Neural cell (in vitro differentiated cells): ENCODE results near the gene NGDN. TPM values are rescaled to one million over a fixed set of nuclear protein-coding genes. Genes with fewer than 3 reads are reported as not detected.

Experiments
- H2AFZ ChIP-seq: fragments of 200-600, 300-800 bp; sonication (generic), shearing (Covaris generic); 2 replicates; pipeline ENCODE4 v1.6.0; 2014; ENCODE audit warnings: low read depth, mild to moderate bottlenecking, antibody characterized with exemption, low read length, moderate library complexity
- H3F3A ChIP-seq: fragments of 200-600 bp; shearing (Covaris generic); 2 replicates; pipeline ENCODE4 v1.6.1; 2016; ENCODE audit warnings: mild to moderate bottlenecking, moderate library complexity, mixed read lengths, antibody characterized with exemption, low read length; ENCODE audit not compliant: insufficient read depth, poor library complexity, severe bottlenecking
- H3K27ac ChIP-seq: fragments of 200-600, 300-800 bp; sonication (generic), shearing (Covaris generic); 2 replicates; pipeline ENCODE4 v1.5.1; 2014; ENCODE audit warnings: mild to moderate bottlenecking, low read length, moderate library complexity
- H3K27me3 ChIP-seq: fragments of 300-800, 200-600 bp; sonication (generic), shearing (Covaris generic); 2 replicates; pipeline ENCODE4 v1.6.0; 2014; ENCODE audit warnings: mild to moderate bottlenecking, low read depth, low read length, moderate library complexity; ENCODE audit not compliant: insufficient read depth
- H3K36me3 ChIP-seq: fragments of 300-800, 200-600 bp; sonication (generic), shearing (Covaris generic); 2 replicates; pipeline ENCODE4 v1.5.1; 2014; ENCODE audit warnings: mild to moderate bottlenecking, antibody characterized with exemption, low read length, moderate library complexity; ENCODE audit not compliant: insufficient read depth
- H3K4me2 ChIP-seq: fragments of 300-800, 200-600 bp; sonication (generic), shearing (Covaris generic); 2 replicates; pipeline ENCODE4 v1.6.0; 2014; ENCODE audit warnings: mild to moderate bottlenecking, low read length
- H3K4me3 ChIP-seq: fragments of 300-800, 200-600 bp; sonication (generic), shearing (Covaris generic); 2 replicates; pipeline ENCODE4 v1.5.1; 2014; ENCODE audit warnings: mild to moderate bottlenecking, low read length, moderate library complexity
- H3K79me2 ChIP-seq: fragments of 200-600 bp; shearing (Covaris generic); replicated peaks from 2 replicates; pipeline ENCODE4 v1.6.0; 2014; ENCODE audit warnings: mild to moderate bottlenecking, low read length, moderate library complexity; ENCODE audit not compliant: insufficient read depth
- H3K9ac ChIP-seq: fragments of 300-800, 200-600 bp; sonication (generic), shearing (Covaris generic); 2 replicates; pipeline ENCODE4 v1.6.1; 2016; ENCODE audit warnings: mild to moderate bottlenecking, low read length, mixed read lengths
- H3K9me2 ChIP-seq: fragments of 200-600 bp; shearing (Covaris generic); 2 replicates; pipeline ENCODE4 v1.6.1; 2016; ENCODE audit warnings: mild to moderate bottlenecking, low read length, mixed read lengths; ENCODE audit not compliant: insufficient read depth
- H3K9me3 ChIP-seq: fragments of 200-600, 300-800 bp; sonication (generic), shearing (Covaris generic); 2 replicates; pipeline ENCODE4 v1.6.1; 2016; ENCODE audit warnings: mild to moderate bottlenecking, mixed run types, low read length, moderate library complexity, mixed read lengths
- H4K20me1 ChIP-seq: fragments of 200-600 bp; shearing (Covaris generic); 2 replicates; pipeline ENCODE4 v1.6.1; 2016; ENCODE audit warnings: mild to moderate bottlenecking, mixed run types; ENCODE audit not compliant: insufficient read depth
- CTCF ChIP-seq: fragments of 450-650 bp; IDR thresholded peaks from 2 replicates; pipeline ENCODE4 v1.5.1; 2014; ENCODE audit warnings: antibody characterized with exemption, mild to moderate bottlenecking, moderate library complexity; ENCODE audit not compliant: poor library complexity, severe bottlenecking
- EP300 ChIP-seq: fragments of 450-650 bp; conservative IDR thresholded peaks from 2 replicates; pipeline ENCODE4 v1.6.1; 2014; ENCODE audit warnings: antibody characterized with exemption, mild to moderate bottlenecking, moderate library complexity; ENCODE audit not compliant: poor library complexity, severe bottlenecking
- EZH2 ChIP-seq: fragments of 200-600, 300-800 bp; shearing (Covaris generic), sonication (generic); IDR thresholded peaks from 2 replicates; pipeline ENCODE4 v1.6.1; 2014; ENCODE audit warnings: antibody characterized with exemption, low read length, borderline replicate concordance, mild to moderate bottlenecking; ENCODE audit not compliant: insufficient read depth, poor library complexity, severe bottlenecking
- MXI1 ChIP-seq: fragments of 450-650 bp; conservative IDR thresholded peaks from 2 replicates; pipeline ENCODE4 v1.6.1; 2014; ENCODE audit warnings: antibody characterized with exemption, mild to moderate bottlenecking; ENCODE audit not compliant: poor library complexity, severe bottlenecking
- POLR2AphosphoS5 ChIP-seq: IDR thresholded peaks from 2 replicates; pipeline ENCODE4 v1.6.1; 2012
- RAD21 ChIP-seq: fragments of 450-650 bp; conservative IDR thresholded peaks from 2 replicates; pipeline ENCODE4 v1.6.1; 2014; ENCODE audit warnings: antibody characterized with exemption, mild to moderate bottlenecking, moderate library complexity
- REST ChIP-seq: IDR thresholded peaks from 2 replicates; pipeline ENCODE4 v1.6.1; 2012; ENCODE audit warnings: borderline replicate concordance
- SMC3 ChIP-seq: fragments of 450-650 bp; conservative IDR thresholded peaks from 2 replicates; pipeline ENCODE4 v1.6.1; 2014; ENCODE audit warnings: antibody characterized with exemption, mild to moderate bottlenecking, moderate library complexity; ENCODE audit not compliant: poor library complexity
- TAF1 ChIP-seq: IDR thresholded peaks from 2 replicates; pipeline ENCODE4 v1.6.1; 2012; ENCODE audit warnings: low read depth
- polyA plus RNA-seq: library from polyadenylated mRNA; depleted of rRNA; stranded (reverse); fragments of >200 nt; gene quantifications from 2 replicates; pipeline ENCODE4 v1.2.3, GENCODE V29; 2014

The NGDN gene
- polyA plus RNA-seq, 1 donor from 2014 or later = 137 TPM

GRCh38 chr14:23439107-23439835, 30.2 kb upstream of the NGDN start:
- Histone ChIP-seq H3K27ac (no peak overlapping the region), H3K27me3 (no peaks in the 10 kb centered on the region), H3K79me2 (no peaks in the 10 kb centered on the region), H3K4me2 (no peak overlapping the region), H4K20me1 (no peaks in the 10 kb centered on the region), H3K9me2 (no peaks in the 10 kb centered on the region), H3K9me3 (no peaks in the 10 kb centered on the region), H3F3A (peaks cover 5% of the 10 kb centered on the region), H3K4me3 (no peak overlapping the region), H3K36me3 (no peaks in the 10 kb centered on the region), H3K9ac (peak overlapping the region; percentile 13), H2AFZ (no peak overlapping the region)
- TF ChIP-seq TAF1 (no peak), RAD21 (no peak), EP300 (no peak), MXI1 (no peak), EZH2 (no peak), REST (no peak), POLR2AphosphoS5 (no peak), SMC3 (no peak), CTCF (no peak)

- H3K79me2 ChIP-seq = no peaks in the 10 kb centered on the region
- no peak for TF ChIP-seq TAF1
- TF ChIP-seq CTCF = no peak
- no peak for TF ChIP-seq REST
- no peak for TF ChIP-seq RAD21
- no peak for TF ChIP-seq EZH2
- TF ChIP-seq EP300 = no peak
- no peak for TF ChIP-seq MXI1
- no peak for TF ChIP-seq SMC3
- no peak for TF ChIP-seq POLR2AphosphoS5
- H3K9me2 ChIP-seq = no peaks in the 10 kb centered on the region
These were observed 28.4 kb upstream of the NGDN start for GRCh38 chr14:23441076-23441475.

More at GRCh38 chr14:23441076-23441475, 28.4 kb upstream of the NGDN start:
- H3K36me3 ChIP-seq = no peaks in the 10 kb centered on the region
- no peak overlapping the region for H2AFZ ChIP-seq
- H3K9ac ChIP-seq = no peak overlapping the region
- no peaks in the 10 kb centered on the region for H3K27me3 ChIP-seq
- no peak overlapping the region for H3K27ac ChIP-seq
- no peaks in the 10 kb centered on the region for H3K9me3 ChIP-seq
- no peaks in the 10 kb centered on the region for H4K20me1 ChIP-seq
- H3K4me2 ChIP-seq = no peak overlapping the region
- H3K4me3 ChIP-seq = no peak overlapping the region
- peaks cover 2% of the 10 kb centered on the region for H3F3A ChIP-seq
